OCI-LY3 (cell line): ENCODE results near the gene BPTF.

Experiments
- EZH2phosphoT487 ChIP-seq: fragments of 200-600 bp; shearing (Covaris generic); IDR thresholded peaks from 2 replicates; pipeline ENCODE4 v1.6.1; 2018; ENCODE audit warnings: antibody characterized with exemption, mixed run types, low read depth
- TF ChIP-seq, protein P1 (sequence below): fragments of 200-600, 300-600 bp; sonication (generic); IDR thresholded peaks from 2 replicates; pipeline ENCODE4 v1.5.1; 2014; ENCODE audit warnings: antibody characterized with exemption, low read length, low read depth

DNA sequence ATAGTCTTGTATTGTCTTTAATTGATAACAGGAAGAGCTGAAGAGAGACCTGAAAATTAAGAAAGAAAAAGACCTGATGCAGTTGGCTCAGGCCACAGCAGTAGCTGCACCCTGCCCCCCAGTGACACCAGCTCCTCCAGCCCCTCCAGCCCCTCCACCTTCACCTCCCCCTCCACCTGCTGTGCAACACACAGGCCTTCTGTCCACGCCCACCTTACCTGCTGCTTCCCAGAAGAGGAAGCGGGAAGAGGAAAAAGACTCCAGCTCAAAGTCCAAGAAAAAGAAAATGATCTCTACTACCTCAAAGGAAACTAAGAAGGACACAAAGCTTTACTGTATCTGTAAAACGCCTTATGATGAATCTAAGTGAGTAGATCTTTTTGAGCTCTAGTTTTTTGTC is 134.2 kb downstream of the BPTF start:
- TF ChIP-seq, protein P1, sequence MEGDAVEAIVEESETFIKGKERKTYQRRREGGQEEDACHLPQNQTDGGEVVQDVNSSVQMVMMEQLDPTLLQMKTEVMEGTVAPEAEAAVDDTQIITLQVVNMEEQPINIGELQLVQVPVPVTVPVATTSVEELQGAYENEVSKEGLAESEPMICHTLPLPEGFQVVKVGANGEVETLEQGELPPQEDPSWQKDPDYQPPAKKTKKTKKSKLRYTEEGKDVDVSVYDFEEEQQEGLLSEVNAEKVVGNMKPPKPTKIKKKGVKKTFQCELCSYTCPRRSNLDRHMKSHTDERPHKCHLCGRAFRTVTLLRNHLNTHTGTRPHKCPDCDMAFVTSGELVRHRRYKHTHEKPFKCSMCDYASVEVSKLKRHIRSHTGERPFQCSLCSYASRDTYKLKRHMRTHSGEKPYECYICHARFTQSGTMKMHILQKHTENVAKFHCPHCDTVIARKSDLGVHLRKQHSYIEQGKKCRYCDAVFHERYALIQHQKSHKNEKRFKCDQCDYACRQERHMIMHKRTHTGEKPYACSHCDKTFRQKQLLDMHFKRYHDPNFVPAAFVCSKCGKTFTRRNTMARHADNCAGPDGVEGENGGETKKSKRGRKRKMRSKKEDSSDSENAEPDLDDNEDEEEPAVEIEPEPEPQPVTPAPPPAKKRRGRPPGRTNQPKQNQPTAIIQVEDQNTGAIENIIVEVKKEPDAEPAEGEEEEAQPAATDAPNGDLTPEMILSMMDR, result no peak
- TF ChIP-seq EZH2phosphoT487, result no peak
